K562 (cell line): ENCODE results near the gene CST3. TPM values are rescaled to one million over a fixed set of nuclear protein-coding genes. Genes with fewer than 3 reads are reported as not detected.

ENCODE experiments used
- ATAC-seq: fragments of 200-7000 bp; cut with Tn5 transposase; 3 replicates; pipeline ENCODE4 v1.9.1; 2020; ENCODE audit warnings: moderate library complexity
- BruUV-seq: library from RNA; stranded (reverse); fragments of 400-500 nt; replicated peaks from 2 replicates; lab custom pipeline; 2021; lab: Mats Ljungman, UMichigan
- CTCF ChIA-PET: fragments of 300-600 bp; formaldehyde crosslinking; extraction: SDS; loops from one replicate; lab custom pipeline; 2021; ENCODE audit warnings: low intra/inter-chr PET ratio; lab: Yijun Ruan, JAX
- POLR2A ChIA-PET: fragments of 300-600, 350-650 bp; sonication (Branson Sonifier 250); formaldehyde crosslinking; extraction: SDS; loops from one replicate; lab custom pipeline; 2021; ENCODE audit warnings: antibody characterized with exemption, inconsistent platforms; lab: Yijun Ruan, JAX
- DNase-seq, 4 experiments: peaks; one replicate each; pipeline versions ENCODE4 v3.0.0 to v3.0.0-alpha.2; 2011 to 2018; ENCODE audit warnings: low spot score in 3 of 4, mixed read lengths in 3 of 4; ENCODE audit errors: extremely low read depth in 1 of 4
- FAIRE-seq: peaks from 2 replicates; lab custom pipeline; 2011; peaks lifted over from hg19 to GRCh38; lab: Jason Lieb, UNC
- H2AFZ ChIP-seq: 2 replicates; pipeline ENCODE4 v1.6.0; 2011; ENCODE audit warnings: low read depth, low read length, control low read depth, inconsistent platforms
- H3K27ac ChIP-seq: fragments of 200-600 bp; 3 replicates; pipeline ENCODE4 v1.8.0; 2011; ENCODE audit warnings: low read depth, mild to moderate bottlenecking, control low read depth, inconsistent platforms, low read length, moderate library complexity, mixed read lengths; ENCODE audit errors: extremely low read depth
- H3K27me3 ChIP-seq, 2 experiments: fragments of 300-600 bp in 1 of 2; 2 replicates in 1 of 2; 3 replicates in 1 of 2; pipeline versions ENCODE4 v1.6.0 to v1.8.0; 2011; ENCODE audit warnings: inconsistent platforms in 2 of 2, low read length in 2 of 2, mild to moderate bottlenecking in 1 of 2, mixed read lengths in 1 of 2, moderate library complexity in 1 of 2; ENCODE audit not compliant: control insufficient read depth in 2 of 2, insufficient read depth in 2 of 2
- H3K36me3 ChIP-seq: fragments of 300-600 bp; 3 replicates; pipeline ENCODE4 v1.8.0; 2011; ENCODE audit warnings: mild to moderate bottlenecking, low read length, inconsistent platforms; ENCODE audit not compliant: control insufficient read depth, insufficient read depth
- H3K4me1 ChIP-seq, 2 experiments: fragments of 200-600 bp in 1 of 2; replicated peaks in 1 of 2; 2 replicates in 1 of 2; 3 replicates in 1 of 2; pipeline versions ENCODE4 v1.5.1 to v1.8.0; 2011; ENCODE audit warnings: inconsistent platforms in 2 of 2, low read length in 2 of 2, mild to moderate bottlenecking in 1 of 2, mixed read lengths in 1 of 2, moderate library complexity in 1 of 2; ENCODE audit not compliant: control insufficient read depth in 2 of 2, insufficient read depth in 2 of 2
- H3K4me2 ChIP-seq: 2 replicates; pipeline ENCODE4 v1.6.1; 2011; ENCODE audit warnings: low read length, control low read depth, inconsistent platforms, mixed read lengths; ENCODE audit not compliant: insufficient read depth
- H3K4me3 ChIP-seq: fragments of 200-600 bp; sonication (generic), shearing (Covaris generic); 2 replicates; pipeline ENCODE4 v1.5.1; 2016; ENCODE audit warnings: control low read depth, inconsistent platforms
- H3K79me2 ChIP-seq: fragments of 200-600 bp; 3 replicates; pipeline ENCODE4 v1.8.0; 2011; ENCODE audit warnings: low read length, inconsistent platforms; ENCODE audit not compliant: control insufficient read depth, insufficient read depth
- H3K9ac ChIP-seq, 2 experiments: 2 replicates each; pipeline versions ENCODE4 v1.6.0 to v1.6.1; 2011; ENCODE audit warnings: low read depth in 2 of 2, low read length in 2 of 2, control low read depth in 1 of 2, inconsistent platforms in 1 of 2, mild to moderate bottlenecking in 1 of 2, mixed read lengths in 1 of 2; ENCODE audit not compliant: insufficient read depth in 1 of 2
- H3K9me1 ChIP-seq: one replicate; pipeline ENCODE4 v1.6.0; 2011; ENCODE audit warnings: inconsistent platforms, mild to moderate bottlenecking, low read length, moderate library complexity; ENCODE audit not compliant: control insufficient read depth, insufficient read depth
- H3K9me3 ChIP-seq: replicated peaks from 2 replicates; pipeline ENCODE4 v1.5.1; 2011; ENCODE audit warnings: low read depth, low read length, inconsistent platforms; ENCODE audit not compliant: control insufficient read depth, insufficient read depth
- H4K20me1 ChIP-seq: replicated peaks from 2 replicates; pipeline ENCODE4 v1.6.1; 2011; ENCODE audit warnings: low read length, inconsistent platforms, mixed read lengths; ENCODE audit not compliant: control insufficient read depth, insufficient read depth
- ASH1L ChIP-seq: fragments of 450-650 bp; IDR thresholded peaks from 2 replicates; pipeline ENCODE4 v1.6.1; 2018; ENCODE audit warnings: borderline replicate concordance, mild to moderate bottlenecking, low read depth; ENCODE audit not compliant: partially characterized antibody
- CBX3 ChIP-seq, 2 experiments: IDR thresholded peaks; 1 replicate in 1 of 2; 2 replicates in 1 of 2; pipeline ENCODE4 v1.6.1; 2012; ENCODE audit warnings: inconsistent platforms in 2 of 2, low read length in 2 of 2, borderline replicate concordance in 1 of 2, control low read depth in 1 of 2
- CEBPB ChIP-seq: fragments of 450-650 bp; IDR thresholded peaks from 2 replicates; pipeline ENCODE4 v1.6.1; 2016; ENCODE audit warnings: missing genetic modification characterization, missing compliant biosample characterization
- MCM2 ChIP-seq: fragments of 450-650 bp; IDR thresholded peaks from 2 replicates; pipeline ENCODE4 v1.6.1; 2017; ENCODE audit warnings: low read depth, mild to moderate bottlenecking
- PHF21A ChIP-seq: fragments of 450-650 bp; IDR thresholded peaks from 2 replicates; pipeline ENCODE4 v1.6.1; 2017; ENCODE audit warnings: low read depth, borderline replicate concordance
- RBBP5 ChIP-seq: fragments of 200-600 bp; sonication (generic); IDR thresholded peaks from 2 replicates; pipeline ENCODE4 v1.6.1; 2012; ENCODE audit warnings: borderline replicate concordance, mild to moderate bottlenecking, low read length, control low read depth, inconsistent platforms; ENCODE audit not compliant: insufficient read depth, poor library complexity, severe bottlenecking
- SRSF1 ChIP-seq: fragments of 200-400 bp; formaldehyde crosslinking; IDR thresholded peaks from 2 replicates; pipeline ENCODE4 v1.6.1; 2017; ENCODE audit warnings: mild to moderate bottlenecking, low read depth, low read length, moderate library complexity
- TCF7L2 ChIP-seq: fragments of 150-350 bp; IDR thresholded peaks from 2 replicates; pipeline ENCODE4 v1.6.1; 2016; ENCODE audit warnings: low read depth, mild to moderate bottlenecking, low read length, moderate library complexity
- USF1 ChIP-seq: sonication (generic); formaldehyde crosslinking; IDR thresholded peaks from 2 replicates; pipeline ENCODE4 v1.9.0; 2022; ENCODE audit warnings: mild to moderate bottlenecking, missing genetic modification reagents
- WGBS: fragments of 100-300 bp; shearing (Covaris generic); methylation state at CpG from one replicate; pipeline ENCODE4 v1.1.6; 2016; ENCODE audit warnings: low coverage, mixed read lengths; ENCODE audit not compliant: insufficient coverage; ENCODE audit errors: missing lambda C conversion rate; 5-methylcytosine and 5-hydroxymethylcytosine counted together
- in situ Hi-C: fragments of 300-500 bp; cut with MboI; formaldehyde crosslinking; loops from 4 replicates; pipeline ENCODE4 v1.15.0; 2018; ENCODE audit warnings: inconsistent platforms, mixed read lengths
- intact Hi-C: fragments of 100-400 bp; cut with micrococcal nuclease; formaldehyde crosslinking; loops from 2 replicates; pipeline ENCODE4 v1.14.2; 2022
- polyA plus RNA-seq, 8 experiments: library from polyadenylated mRNA; depleted of rRNA in 4 of 8; stranded (reverse) in 5 of 8; unstranded in 3 of 8; fragments of >200 nt; fragmentation: Nextera tagmentation in 2 of 8; fragmentation: Illumina TruSeq in 1 of 8; extraction: Ambion mirVana in 2 of 8; extraction: Trizol in 1 of 8; gene quantifications; 2 replicates each; pipeline versions ENCODE4 v1.2.1 to v1.2.3, GENCODE V29; 2011 to 2014; ENCODE audit warnings: inconsistent platforms in 1 of 8, missing spikeins in 1 of 8
- total RNA-seq, 7 experiments: library from RNA; depleted of rRNA in 6 of 7; stranded (reverse); fragments of >200 nt in 6 of 7; fragmentation: Illumina TruSeq in 2 of 7; extraction: Trizol in 2 of 7; gene quantifications; 2 replicates each; pipeline versions ENCODE4 v1.2.1 to v1.2.3, GENCODE V29; 2011 to 2021; ENCODE audit warnings: low replicate concordance in 1 of 7

The CST3 gene
- total and polyA plus RNA-seq, 9 of the 15 experiments (the other 6 are each of a cell fraction or from before 2014, with no cell fraction given): 8.7 to 113 (median 48.5) TPM

- no peaks in the 10 kb centered on the region for H3K9me3 ChIP-seq
- DNase-seq (no peak), ATAC-seq (no peak), FAIRE-seq (no peak)
- BruUV-seq: no TSS peak
- H4K20me1 ChIP-seq: no peaks in the 10 kb centered on the region
- POLR2A ChIA-PET: no interaction called here
- no peak overlapping the region for H3K4me3 ChIP-seq
- H3K9me1 ChIP-seq: no peaks in the 10 kb centered on the region
- no peaks in the 10 kb centered on the region for H3K27me3 ChIP-seq
- no peak overlapping the region for H3K4me2 ChIP-seq
- H2AFZ ChIP-seq: no peak overlapping the region
- in situ Hi-C loops: loop anchor here (5.0 kb wide), 1 partner anchor 1250 kb away; no protein-coding TSS in a partner anchor
- WGBS: 5% methylated on average over 4 of the region's 7 CpGs
- no peaks in the 10 kb centered on the region for H3K79me2 ChIP-seq
- no peak overlapping the region for H3K9ac ChIP-seq
- TF ChIP-seq SRSF1 (no peak), PHF21A (no peak), TCF7L2 (no peak), USF1 (no peak), ASH1L (no peak), CBX3 (IDR thresholded peaks at IDR 0.05; ENCODE audit: borderline replicate concordance in 1 of 2, low read length in 2 of 2) (no peak), MCM2 (no peak), RBBP5 (no peak), CEBPB (tag) (no peak)
- intact Hi-C loops: no loop called here
- no peaks in the 10 kb centered on the region for H3K4me1 ChIP-seq
- CTCF ChIA-PET: interaction anchor here (1.3 kb wide), 1 partner anchor 328 kb away, joined by 4 read pairs; no protein-coding TSS in a partner anchor
- no peaks in the 10 kb centered on the region for H3K36me3 ChIP-seq
- H3K27ac ChIP-seq: no peak overlapping the region
These were observed 29.9 kb upstream of the CST3 start for GRCh38 chr20:23667666-23668065.
